ENCODE data around the gene BRK1. TPM values are rescaled to one million over a fixed set of nuclear protein-coding genes. Genes with fewer than 3 reads are reported as not detected.

Gene BRK1
- total RNA-seq, 1 donor from 2014 or later: 116 TPM

- intact Hi-C loops (cut with DNase I): no loop called here
- peak within 1 kb of the TSS; percentile 74 for H3K27ac ChIP-seq
- peak; percentile 88 for DNase-seq
These were observed 49.3 kb downstream of the BRK1 start, which contains the start of gene IRAK2 for GRCh38 chr3:10164546-10165393. Gene IRAK2 (plus strand): TSS chr3:10164919. CDS start chr3:10164955, 36 bp downstream.

GRCh38 chr3:10166213-10166604 is 50.7 kb downstream of the BRK1 start:
- ATAC-seq (no peak), DNase-seq (no peak)
- no peak for TF ChIP-seq CTCF (IDR thresholded peaks at IDR 0.05)
- Histone ChIP-seq H3K27me3 (ENCODE audit: low read depth) (no peaks in the 10 kb centered on the region), H3K4me1 (peaks cover 14% of the 10 kb centered on the region), H3K36me3 (no peaks in the 10 kb centered on the region), H3K27ac (no peak overlapping the region), H3K4me3 (peak overlapping the region; percentile 93), H3K9me3 (peaks cover 6% of the 10 kb centered on the region)
- intact Hi-C loops (cut with DNase I): no loop called here

More at GRCh38 chr3:10164546-10165393, 49.3 kb downstream of the BRK1 start, which contains the start of gene IRAK2:
- ATAC-seq: peak; percentile 96 to 97
- no peaks in the 10 kb centered on the region for H3K36me3 ChIP-seq
- H3K4me1 ChIP-seq: peaks cover 14% of the 10 kb centered on the region
- peak; percentile 97 for TF ChIP-seq CTCF (IDR thresholded peaks at IDR 0.05)
- H3K9me3 ChIP-seq: peaks cover 6% of the 10 kb centered on the region
- peak within 1 kb of the TSS; percentile 93 for H3K4me3 ChIP-seq
- no peaks in the 10 kb centered on the region for H3K27me3 ChIP-seq (ENCODE audit: low read depth)

GRCh38 chr3:10169000-10169496 is 53.6 kb downstream of the BRK1 start:
- peaks cover 24% of the 10 kb centered on the region for H3K4me1 ChIP-seq
- DNase-seq: no peak

GRCh38 chr3:10170915-10171478 is 55.5 kb downstream of the BRK1 start:
- no peak for ATAC-seq
- Histone ChIP-seq H3K27ac (peak overlapping the region; percentile 6), H3K36me3 (no peaks in the 10 kb centered on the region), H3K27me3 (ENCODE audit: low read depth) (no peaks in the 10 kb centered on the region), H3K4me3 (no peak overlapping the region), H3K4me1 (peaks cover 19% of the 10 kb centered on the region), H3K9me3 (peaks cover 6% of the 10 kb centered on the region)
- TF ChIP-seq CTCF (IDR thresholded peaks at IDR 0.05): no peak
- DNase-seq: no peak
- intact Hi-C loops (cut with DNase I): no loop called here

More at GRCh38 chr3:10169000-10169496, 53.6 kb downstream of the BRK1 start:
- ATAC-seq: no peak
- Histone ChIP-seq H3K36me3 (no peaks in the 10 kb centered on the region), H3K27me3 (ENCODE audit: low read depth) (no peaks in the 10 kb centered on the region), H3K27ac (no peak overlapping the region), H3K9me3 (peaks cover 6% of the 10 kb centered on the region), H3K4me3 (no peak overlapping the region)
- intact Hi-C loops (cut with DNase I): no loop called here
- no peak for TF ChIP-seq CTCF (IDR thresholded peaks at IDR 0.05)

- ATAC-seq (peak in 1 of 2 donors; percentile 12), DNase-seq (no peak)
- H3K9me3 ChIP-seq: peaks cover 6% of the 10 kb centered on the region
- no peak overlapping the region for H3K4me3 ChIP-seq
- intact Hi-C loops (cut with DNase I): no loop called here
- TF ChIP-seq CTCF (IDR thresholded peaks at IDR 0.05): no peak
- no peaks in the 10 kb centered on the region for H3K27me3 ChIP-seq (ENCODE audit: low read depth)
- H3K4me1 ChIP-seq: peaks cover 16% of the 10 kb centered on the region
- H3K36me3 ChIP-seq: no peaks in the 10 kb centered on the region
- peak overlapping the region; percentile 73 for H3K27ac ChIP-seq
These were observed 57.8 kb downstream of the BRK1 start for GRCh38 chr3:10173095-10173925.

Measured in lower lobe of right lung (tissue), 2 donors.